GM21528 (cell line): Measurements from ENCODE around the gene TAS2R41.

Source experiments
- ATAC-seq: cut with Tn5 transposase; IDR thresholded peaks from one replicate; pipeline ENCODE4 v1.9.1; 2021; ENCODE audit warnings: mild to moderate bottlenecking, moderate library complexity; ENCODE audit not compliant: unreplicated experiment, low FRiP score

The TAS2R41 gene

GRCh38 chr7:143492799-143493739 lies 15.4 kb downstream of the TAS2R41 start:
- no peak for ATAC-seq

GRCh38 chr7:143493751-143494150 lies 16.1 kb downstream of the TAS2R41 start:
- ATAC-seq: no peak

GRCh38 chr7:143494622-143495021 lies 16.9 kb downstream of the TAS2R41 start:
- ATAC-seq: no peak

GRCh38 chr7:143495851-143496250 lies 18.2 kb downstream of the TAS2R41 start:
- ATAC-seq: no peak

GRCh38 chr7:143496263-143496662 lies 18.6 kb downstream of the TAS2R41 start:
- no peak for ATAC-seq

GRCh38 chr7:143497008-143497795 lies 19.5 kb downstream of the TAS2R41 start:
- no peak for ATAC-seq

- no peak for ATAC-seq
Measured at GRCh38 chr7:143499246-143499645, 21.6 kb downstream of the TAS2R41 start.

- ATAC-seq: no peak
Measured at GRCh38 chr7:143499743-143500348, 22.2 kb downstream of the TAS2R41 start.

- no peak for ATAC-seq
Measured at GRCh38 chr7:143503261-143503660, 25.6 kb downstream of the TAS2R41 start.

GRCh38 chr7:143504215-143504936 lies 26.7 kb downstream of the TAS2R41 start:
- ATAC-seq: no peak

- no peak for ATAC-seq
Measured at GRCh38 chr7:143504937-143505297, 27.2 kb downstream of the TAS2R41 start.

GRCh38 chr7:143505838-143506237 lies 28.2 kb downstream of the TAS2R41 start:
- ATAC-seq: no peak

- no peak for ATAC-seq
Measured at GRCh38 chr7:143507094-143507518, 29.4 kb downstream of the TAS2R41 start.

GRCh38 chr7:143507534-143508055 lies 29.9 kb downstream of the TAS2R41 start:
- ATAC-seq: no peak

- ATAC-seq: no peak
Measured at GRCh38 chr7:143510854-143511592, 33.4 kb downstream of the TAS2R41 start.

- ATAC-seq: no peak
Measured at GRCh38 chr7:143511593-143512047, 33.9 kb downstream of the TAS2R41 start.

- no peak for ATAC-seq
Measured at GRCh38 chr7:143512488-143513340, 35.0 kb downstream of the TAS2R41 start.

GRCh38 chr7:143514487-143514886 lies 36.8 kb downstream of the TAS2R41 start:
- no peak for ATAC-seq
